GM18868 (cell line): ENCODE results near the gene EVA1A.
"Not testable (repeated sequence)": the region's sequence is repeated elsewhere in the genome, so short reads cannot be mapped to it uniquely, and the experiment has no call there.

Experiments
- ATAC-seq: cut with Tn5 transposase; IDR thresholded peaks from one replicate; pipeline ENCODE4 v1.9.1; 2021; ENCODE audit warnings: mild to moderate bottlenecking, moderate library complexity; ENCODE audit not compliant: unreplicated experiment

Gene EVA1A

DNA sequence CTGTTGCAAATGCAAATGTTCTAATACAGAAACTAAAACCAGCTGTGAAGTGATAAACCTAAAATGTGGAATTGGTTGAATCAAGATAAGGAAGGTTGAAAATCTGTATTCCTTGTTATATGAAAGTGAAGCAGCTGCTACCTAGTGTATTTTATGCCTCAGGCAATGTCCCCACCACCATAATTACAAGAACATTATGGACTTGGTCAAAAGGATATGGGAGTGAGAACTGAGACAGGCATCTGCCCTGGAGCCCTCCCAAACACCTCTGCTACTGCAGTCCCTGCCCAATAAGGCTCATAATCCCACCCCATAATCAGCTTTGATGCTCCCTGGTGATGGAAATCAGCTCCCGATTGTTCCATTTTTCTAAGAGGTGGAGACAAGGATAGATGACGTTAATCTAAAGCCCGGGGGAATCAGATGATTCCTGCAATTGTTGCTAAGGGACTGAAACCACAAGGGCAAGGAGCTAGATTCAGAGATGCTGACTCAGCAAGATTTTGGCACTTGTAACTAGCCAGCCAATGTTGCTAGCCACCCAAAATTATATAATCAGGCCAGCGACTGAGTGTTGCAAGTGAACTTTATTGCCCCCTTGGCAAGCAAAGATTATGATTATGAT is 69.5 kb downstream of the EVA1A start:
- no peak for ATAC-seq

DNA sequence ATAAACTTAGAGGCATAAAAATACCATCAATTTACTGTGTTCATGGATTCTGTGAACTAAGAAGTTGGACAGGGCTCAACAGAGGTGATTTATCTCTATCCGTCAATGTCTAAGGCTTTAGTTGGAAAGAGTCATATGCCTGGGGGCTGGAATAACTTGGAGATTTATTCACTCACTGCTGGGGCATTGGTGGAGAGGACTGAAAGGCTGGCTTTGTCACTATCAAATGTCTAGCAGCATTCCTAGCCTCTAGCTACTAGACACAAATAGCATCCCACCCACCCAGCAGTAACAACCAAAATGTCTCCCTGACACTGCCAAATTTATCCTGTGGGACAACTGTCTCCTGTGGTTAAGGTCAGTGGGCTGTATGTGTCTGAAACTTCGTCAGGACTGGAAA is 71.0 kb downstream of the EVA1A start:
- no peak for ATAC-seq

DNA sequence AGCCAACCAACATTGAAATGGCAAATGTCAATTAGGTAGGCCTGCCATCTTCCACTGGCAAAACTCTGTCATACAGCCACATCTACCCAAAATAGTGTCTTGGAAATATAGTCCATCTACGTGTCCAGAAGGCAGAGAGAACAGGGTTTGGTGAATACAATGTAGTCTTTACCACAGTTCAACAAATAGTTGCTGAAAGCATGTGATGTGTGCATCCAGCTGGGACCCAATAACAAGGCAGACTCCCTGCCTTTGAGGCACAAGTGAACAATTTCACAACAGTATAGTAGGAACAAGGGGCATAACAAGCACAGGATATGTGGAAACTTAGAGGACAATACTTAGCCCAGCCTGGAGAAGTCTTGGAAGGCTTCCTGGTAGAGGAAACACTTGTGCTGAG is 72.6 kb downstream of the EVA1A start:
- no peak for ATAC-seq

DNA sequence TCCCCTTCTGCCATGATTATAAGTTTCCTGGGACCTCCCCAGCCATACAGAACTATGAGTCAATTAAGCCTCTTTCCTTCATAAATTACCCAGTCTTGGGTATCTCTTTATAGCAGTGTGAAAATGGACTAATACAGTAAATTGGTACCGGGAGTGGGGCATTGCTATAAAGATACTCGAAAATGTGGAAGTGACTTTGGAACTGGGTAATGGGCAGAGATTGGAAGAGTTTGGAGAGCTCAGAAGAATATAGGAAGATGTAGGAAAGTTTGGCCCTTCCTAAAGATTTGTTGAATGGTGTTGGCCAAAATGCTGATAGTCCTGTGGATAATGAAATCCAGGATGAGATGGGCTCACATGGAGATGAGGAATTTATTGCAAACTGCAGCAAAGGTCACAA is 74.0 kb downstream of the EVA1A start:
- not testable (repeated sequence) for ATAC-seq

DNA sequence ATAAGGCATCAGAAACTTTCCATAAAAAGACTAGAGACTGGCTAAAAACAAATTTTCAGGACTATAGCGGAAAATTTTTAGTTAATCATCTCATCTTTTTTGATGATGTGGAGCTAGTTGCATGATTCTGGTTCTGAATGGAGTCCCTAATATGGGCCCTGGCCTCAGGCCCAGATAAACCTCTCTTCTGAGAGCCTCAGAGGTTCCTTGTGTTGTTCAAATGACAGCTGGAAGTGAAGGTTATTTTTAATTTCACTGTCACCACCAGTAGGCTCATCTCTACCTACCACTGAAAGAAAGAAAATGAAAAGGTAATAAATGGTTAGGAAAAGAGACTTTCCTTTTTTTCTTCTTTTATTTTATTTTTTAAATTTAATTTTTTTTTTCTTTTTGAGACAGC is 75.9 kb downstream of the EVA1A start:
- ATAC-seq = peak; percentile 55

DNA sequence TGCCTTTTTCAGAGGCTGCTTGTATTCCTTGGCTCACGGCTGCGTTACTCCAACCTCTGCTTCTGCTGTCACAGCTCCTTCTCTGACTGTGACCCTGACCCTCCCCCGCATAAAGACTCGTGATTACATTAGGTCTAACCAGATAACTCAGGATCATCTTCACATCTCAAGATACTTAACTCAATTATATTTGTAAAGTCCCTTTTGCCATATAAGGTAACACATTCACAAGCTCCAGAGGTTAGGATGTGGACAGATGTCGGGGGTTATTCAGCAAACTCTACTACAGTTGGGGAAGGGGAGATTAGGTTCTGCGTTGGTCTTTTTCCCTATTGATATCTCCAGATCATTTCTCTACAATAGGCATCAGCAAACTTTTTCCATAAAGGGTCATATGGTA is 76.9 kb downstream of the EVA1A start:
- no peak for ATAC-seq

DNA sequence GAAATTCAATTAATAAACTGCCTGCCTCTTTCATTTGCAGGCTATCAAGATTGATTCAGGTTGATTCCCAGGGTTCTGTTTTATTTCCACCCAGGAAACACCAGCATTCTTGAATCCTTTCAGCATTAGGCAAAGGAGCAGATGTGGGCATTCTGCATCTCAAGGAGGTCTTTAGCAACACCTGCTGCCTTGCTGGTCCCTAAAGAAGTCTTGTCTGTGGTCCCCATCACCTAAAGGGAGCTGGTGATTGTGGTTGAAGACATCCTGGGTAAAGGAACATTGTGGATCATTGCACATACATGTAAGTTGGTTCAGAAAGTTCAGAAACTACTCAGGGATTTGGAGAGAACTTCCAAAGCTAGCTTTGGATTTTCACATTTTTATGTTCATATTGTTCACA is 78.3 kb downstream of the EVA1A start:
- no peak for ATAC-seq

DNA sequence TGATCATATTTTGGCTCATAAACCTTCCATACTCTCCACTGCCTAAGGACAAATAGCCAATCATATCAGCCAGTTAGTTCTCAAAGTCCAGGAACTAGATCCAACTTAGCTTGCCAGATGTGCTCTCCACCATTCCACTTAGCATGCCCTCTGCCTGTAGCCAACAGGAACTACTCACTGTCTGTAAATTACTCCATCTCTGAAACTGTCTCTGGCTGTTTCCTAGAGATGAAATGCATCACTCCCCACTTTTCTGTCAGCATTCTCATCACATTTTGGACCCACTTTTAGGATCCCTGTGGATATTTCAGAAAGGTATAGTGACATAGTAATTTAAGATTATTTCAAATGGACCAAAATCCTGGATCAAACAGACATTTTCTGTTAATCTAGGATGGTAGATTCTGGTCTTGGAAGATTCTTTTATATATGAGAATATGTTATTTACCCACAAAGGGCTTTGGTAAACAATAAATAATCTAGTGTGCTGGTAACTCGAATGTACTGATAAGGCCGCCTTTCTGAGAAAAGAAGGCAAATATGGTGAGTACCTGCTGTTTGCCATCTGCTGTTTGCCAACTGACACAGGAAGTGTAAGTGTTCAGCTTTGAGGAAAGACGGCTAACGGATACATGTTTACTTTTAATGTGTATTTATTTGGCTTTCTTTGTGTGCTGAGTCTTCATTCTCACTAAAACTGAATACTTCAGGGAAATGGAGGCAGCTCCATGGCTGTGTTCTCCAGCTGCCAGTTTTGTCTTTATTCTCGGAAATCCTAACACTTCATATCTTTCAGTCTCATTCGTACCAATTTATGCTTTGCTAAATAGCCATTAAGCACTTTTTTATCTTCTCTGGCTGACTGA is 79.5 kb downstream of the EVA1A start:
- ATAC-seq = no peak

DNA sequence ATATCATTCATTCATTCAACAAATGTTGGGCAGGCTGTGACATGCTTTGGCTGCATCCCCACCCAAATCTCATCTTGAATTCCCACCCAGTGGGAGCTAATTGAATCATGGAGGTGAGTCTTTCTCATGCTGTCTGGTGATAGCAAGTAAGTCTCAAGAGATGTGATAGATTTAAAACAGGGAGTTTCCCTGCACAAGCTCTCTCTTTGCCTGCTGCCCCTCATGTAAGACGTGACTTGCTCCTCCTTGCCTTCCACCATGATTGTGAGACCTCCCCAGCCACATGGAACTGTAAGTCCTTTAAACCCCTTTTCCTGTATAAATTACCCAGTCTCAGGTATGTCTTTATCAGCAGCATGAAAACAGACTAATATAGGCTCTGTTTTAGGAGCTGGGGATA is 83.0 kb downstream of the EVA1A start:
- ATAC-seq = not testable (repeated sequence)

DNA sequence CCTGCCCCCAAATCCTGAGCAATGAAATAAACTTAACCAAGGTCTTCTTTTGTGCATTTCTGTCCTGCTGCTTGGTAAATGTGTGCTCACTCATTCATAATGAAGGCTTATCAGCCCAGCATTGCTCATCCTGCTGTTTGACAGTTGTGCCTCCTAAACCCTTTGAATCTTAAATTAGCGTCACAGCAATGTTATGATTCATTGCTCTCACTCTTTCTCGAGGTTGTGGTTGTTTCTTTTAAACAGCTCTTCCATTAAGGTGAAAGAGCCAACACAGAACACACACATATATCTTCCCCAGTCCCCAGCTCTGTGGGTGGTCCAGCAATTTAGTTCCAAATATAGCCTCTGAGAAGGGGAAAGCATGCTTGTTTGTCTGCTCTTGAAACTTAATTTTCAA is 84.0 kb downstream of the EVA1A start:
- peak; percentile 70 for ATAC-seq

DNA sequence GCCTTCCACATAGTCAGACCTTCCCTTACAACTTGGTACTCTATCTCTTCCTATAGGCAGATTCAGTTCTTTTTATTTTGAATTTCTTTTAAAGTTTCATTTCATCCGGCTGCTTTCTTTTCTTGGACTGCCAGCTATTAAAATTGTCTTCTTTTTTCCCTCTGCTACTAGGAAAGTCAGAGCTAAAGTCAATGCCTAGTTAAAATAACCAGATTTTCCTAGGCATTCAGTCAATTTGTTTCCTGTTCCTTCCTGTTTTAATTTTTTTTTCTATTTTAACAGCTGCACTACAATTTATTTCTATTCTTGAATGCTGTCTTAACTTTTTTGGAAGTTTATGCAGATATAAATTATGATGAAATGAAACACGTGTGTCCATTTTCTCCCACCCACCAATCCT is 84.8 kb downstream of the EVA1A start:
- no peak for ATAC-seq

DNA sequence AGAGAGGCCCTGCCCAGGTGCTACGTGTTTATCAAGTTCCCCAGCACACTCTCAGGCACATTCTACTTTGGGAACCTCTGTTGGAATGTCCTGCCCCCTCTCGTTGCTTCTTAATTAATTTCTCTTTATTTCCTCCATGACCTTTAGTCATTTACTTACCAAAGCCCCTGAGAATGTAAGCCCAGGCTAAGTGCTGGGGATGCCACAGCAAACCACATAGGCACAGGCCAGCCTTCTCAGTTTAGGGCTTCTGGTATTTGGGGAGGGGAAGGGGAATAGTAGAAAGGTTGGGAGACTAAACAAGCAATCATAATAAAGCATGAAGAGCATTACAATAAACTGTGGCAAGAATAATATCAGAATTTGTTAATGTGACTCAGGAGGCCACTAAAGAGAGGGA is 85.7 kb downstream of the EVA1A start:
- ATAC-seq = no peak

DNA sequence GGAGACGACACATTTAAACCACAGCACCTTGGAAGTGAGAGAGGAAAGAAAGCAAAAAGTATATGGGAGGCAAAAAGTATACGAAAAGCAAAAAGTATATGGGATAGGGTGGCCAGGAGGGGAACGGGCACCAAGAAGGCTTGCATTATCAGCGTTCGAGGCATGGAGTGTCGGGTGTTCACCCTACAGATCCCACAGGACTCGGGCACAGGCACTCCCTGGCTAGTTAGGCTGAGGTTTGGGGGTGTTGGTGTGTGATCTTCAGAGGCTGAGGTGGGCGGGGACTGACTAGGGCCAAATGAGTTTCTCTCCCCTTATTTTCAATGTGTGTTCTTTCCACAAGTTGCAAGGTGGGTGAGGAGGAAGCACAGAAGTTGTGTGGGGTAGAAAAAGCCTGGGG is 86.6 kb downstream of the EVA1A start:
- no peak for ATAC-seq

DNA sequence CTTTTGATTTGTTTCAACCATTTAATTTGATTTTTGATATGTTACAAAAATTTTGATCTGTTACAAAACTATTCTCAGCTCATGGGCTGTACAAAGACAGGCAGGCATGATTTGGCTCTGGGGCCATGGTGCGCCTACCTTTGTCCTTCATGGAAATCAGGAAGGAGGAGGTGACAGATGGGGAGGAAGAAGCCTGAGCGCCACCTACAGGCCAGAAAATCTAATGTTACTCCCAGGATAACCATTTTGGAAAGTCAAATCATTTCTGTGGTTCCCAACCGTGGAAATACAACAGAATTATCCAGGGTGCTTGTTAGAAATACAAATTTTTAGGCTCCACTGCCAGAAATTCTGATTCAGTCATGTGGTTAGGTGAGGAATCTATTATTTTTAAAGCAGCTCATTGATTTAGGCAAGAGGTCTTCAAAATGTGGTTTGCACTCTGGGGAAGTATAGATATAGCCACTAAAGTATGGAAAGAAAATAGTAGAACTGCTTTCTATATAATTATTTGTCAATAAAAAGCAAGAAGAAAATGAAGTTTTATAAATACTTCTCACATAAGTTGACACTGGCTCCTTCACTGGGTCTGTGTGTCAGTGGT is 93.9 kb downstream of the EVA1A start:
- ATAC-seq = no peak

DNA sequence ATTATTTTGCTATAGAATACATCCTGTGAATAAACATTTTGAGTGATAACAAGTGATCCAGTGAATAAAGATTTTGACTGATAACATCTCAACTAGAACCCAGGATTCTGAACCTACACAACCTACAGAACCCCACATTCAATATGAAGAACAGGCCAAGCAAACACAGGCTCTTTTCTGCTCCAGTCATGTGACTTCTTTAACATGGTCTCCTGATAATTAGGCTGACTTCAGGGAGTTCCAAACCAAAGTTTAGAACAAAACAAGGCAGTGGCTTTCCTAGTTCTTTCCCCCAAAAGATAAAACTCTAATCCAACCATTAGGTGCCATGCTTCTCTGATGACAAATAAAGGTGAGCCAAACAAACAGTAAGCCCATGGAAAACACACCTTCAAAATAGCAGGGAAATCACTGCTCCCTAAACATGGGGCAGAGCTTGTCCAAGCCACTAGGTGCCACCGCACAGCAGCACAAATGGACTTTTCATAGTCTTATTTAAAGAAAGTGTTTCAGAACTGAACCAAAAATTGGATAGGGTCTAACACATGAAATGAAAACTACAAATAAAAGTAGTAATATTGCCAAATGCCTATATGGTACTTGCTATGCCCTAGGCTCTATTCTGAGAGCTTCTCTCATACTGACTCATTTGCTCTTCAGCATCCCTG is 95.3 kb downstream of the EVA1A start:
- no peak for ATAC-seq

DNA sequence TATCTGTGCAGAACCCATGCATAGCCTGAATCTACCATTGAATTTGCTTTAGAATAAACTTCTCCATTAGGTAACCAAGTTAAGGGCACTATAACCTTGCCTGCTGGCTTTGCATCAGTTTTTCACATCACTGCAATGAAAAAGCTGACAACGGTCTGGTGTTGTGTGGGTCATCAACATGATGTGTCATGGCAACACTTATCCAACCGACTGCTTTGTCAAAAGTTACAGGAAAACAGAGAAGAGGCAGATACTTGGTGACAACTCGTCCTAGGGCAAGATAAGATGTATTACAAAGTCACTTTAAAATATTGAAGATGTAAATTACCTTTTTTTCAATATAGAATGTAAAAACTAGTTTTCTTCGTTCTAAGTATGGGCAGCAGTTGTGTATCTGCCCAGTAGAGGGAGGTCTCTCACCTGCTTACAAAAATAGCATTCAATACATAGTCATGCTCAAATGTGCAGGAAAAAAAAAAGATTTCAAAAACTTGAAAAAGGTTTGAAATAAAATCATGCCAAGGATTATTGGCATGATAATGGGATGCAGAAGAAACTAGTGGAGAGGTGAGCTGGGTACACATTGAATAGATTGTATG is 96.3 kb downstream of the EVA1A start:
- no peak for ATAC-seq

DNA sequence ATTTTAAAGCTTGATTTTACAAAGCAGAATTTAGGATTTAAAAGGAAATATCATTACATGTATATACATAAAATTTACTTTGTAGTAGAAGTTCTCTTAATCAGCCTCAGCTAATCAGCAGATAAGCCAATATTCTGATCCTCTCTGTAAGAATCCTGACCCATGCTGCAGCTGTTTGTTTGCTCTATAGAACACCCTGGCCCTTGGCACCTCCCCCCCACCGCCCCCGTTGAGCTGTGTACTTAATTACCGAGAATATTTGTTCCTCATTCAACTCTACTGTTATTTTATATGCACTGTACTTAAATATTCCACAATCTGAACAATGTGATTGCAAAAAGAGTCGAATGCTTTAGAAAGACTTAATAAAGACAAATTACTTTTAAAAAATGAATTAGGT is 98.0 kb downstream of the EVA1A start:
- no peak for ATAC-seq

DNA sequence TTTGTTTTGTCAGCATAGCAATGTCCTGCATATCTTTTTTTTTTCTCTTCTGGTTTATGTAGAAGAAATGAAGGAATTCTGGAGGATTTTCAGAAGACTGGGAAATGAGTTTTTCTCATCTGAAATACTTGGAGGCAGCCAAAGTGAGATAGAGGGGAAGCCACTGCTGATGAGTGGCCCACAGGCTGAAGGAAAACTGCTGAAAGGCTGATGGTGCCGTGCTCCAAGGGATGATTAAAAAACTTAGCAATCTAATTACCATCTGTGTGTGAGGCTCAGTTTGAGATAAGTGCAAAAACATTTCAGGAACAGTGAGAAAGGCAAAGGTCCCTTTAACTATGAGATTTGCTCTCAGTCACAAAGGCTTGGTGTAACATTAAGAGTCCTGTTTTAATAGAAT is 98.5 kb downstream of the EVA1A start:
- no peak for ATAC-seq

DNA sequence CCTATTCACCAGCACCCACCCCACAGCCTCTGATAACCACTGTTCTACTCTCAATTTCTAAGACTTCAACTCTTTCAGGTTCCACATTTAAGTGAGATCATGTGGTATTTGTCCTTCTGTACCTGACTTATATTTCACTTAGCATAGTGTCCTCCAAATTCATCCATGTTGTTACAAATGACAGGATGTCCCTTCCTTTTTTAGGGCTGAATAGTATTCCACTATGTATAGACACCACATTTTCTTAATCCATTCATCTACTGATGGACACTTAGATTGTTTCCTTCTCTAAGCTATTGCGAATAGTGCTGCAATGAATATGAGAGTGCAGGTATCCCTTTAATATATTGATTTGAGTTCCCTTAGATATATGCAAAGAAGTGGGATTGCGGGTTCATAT is 100.1 kb downstream of the EVA1A start:
- ATAC-seq = no peak

DNA sequence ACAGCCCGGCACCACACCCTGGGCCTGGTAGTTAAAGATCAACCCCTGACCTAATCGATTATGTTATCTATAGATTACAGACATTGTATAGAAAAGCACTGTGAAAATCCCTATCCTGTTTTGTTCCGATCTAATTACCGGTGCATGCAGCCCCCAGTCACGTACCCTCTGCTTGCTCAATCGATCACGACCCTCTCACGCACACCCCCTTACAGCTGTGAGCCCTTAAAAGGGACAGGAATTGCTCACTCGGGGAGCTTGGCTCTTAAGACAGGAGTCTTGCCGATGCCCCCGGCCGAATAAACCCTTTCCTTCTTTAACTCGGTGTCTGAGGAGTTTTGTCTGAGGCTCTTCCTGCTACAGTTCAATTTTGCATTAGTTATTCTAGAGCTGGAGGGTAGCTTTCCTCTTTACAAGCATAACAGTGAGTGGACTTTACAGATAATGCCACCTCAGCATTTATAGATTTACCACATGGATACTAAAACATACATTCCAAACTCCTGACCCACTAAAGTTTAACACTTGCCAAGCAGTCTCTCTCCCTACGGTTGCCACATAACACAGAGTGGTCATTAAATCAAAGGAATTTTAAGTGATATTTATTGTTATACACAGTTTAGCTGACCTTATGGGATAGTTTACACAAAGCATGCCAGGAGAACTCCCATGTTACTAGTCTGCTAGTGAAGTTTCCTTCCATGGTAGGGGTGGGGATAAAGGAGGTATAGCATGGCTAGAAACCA is 101.0 kb downstream of the EVA1A start:
- no peak for ATAC-seq

DNA sequence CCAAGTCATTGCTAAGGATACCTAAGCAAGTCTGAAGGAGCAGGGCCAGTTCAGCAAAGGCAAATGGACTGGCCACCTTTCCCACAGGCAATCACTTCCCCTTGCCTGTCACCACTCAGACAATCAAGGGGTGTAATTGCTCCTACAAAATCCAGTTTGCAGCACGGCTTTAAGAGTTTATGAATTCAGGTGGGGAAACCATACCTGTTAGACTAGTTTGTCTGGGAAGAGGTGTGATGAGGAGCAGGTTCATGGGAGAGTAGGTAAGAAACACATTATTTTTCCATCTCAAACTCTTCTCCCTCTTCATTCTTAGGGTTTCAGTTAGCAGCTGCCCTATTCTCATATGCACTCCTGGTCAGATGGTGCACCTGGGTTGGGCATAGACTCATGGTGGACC is 102.5 kb downstream of the EVA1A start:
- ATAC-seq = no peak
